IMR-90 (cell line): ENCODE results near the gene FBP1. TPM values are rescaled to one million over a fixed set of nuclear protein-coding genes. Genes with fewer than 3 reads are reported as not detected.
A peak's percentile ranks its signal among the peaks of the same experiment; 100 is the strongest.

Experiments used
- ATAC-seq: fragments of 200-7000 bp; cut with Tn5 transposase; 2 replicates; pipeline ENCODE4 v1.9.1; 2020; ENCODE audit warnings: low read depth, mild to moderate bottlenecking, moderate library complexity
- BruUV-seq: library from RNA; stranded (reverse); fragments of 400-500 nt; replicated peaks from 2 replicates; lab custom pipeline; 2021; lab: Mats Ljungman, UMichigan
- CTCF ChIA-PET: fragments of 300-600 bp; formaldehyde crosslinking; extraction: SDS; loops from one replicate; lab custom pipeline; 2021; ENCODE audit warnings: antibody characterized with exemption; lab: Yijun Ruan, JAX
- POLR2A ChIA-PET: fragments of 300-600 bp; sonication (Branson Sonifier 250); formaldehyde crosslinking; loops from one replicate; lab custom pipeline; 2022; ENCODE audit warnings: antibody characterized with exemption; ENCODE audit not compliant: unreplicated experiment; lab: Charles Lee
- DNase-seq: peaks from one replicate; pipeline ENCODE4 v3.0.0; 2013
- H2AFZ ChIP-seq: replicated peaks from 2 replicates; pipeline ENCODE3; 2013; ENCODE audit warnings: low read length, mild to moderate bottlenecking; ENCODE audit not compliant: poor library complexity
- H2AK5ac ChIP-seq: 2 replicates; pipeline ENCODE4 v1.6.1; 2013; ENCODE audit warnings: low read depth, low read length, inconsistent platforms
- H2AK9ac ChIP-seq: replicated peaks from 2 replicates; pipeline ENCODE3; 2013; ENCODE audit warnings: mild to moderate bottlenecking, low read depth, low read length, moderate library complexity; ENCODE audit not compliant: poor library complexity
- H2BK120ac ChIP-seq: 2 replicates; pipeline ENCODE4 v1.6.1; 2013; ENCODE audit warnings: low read depth, low read length, inconsistent platforms
- H2BK15ac ChIP-seq: 3 replicates; pipeline ENCODE4 v1.6.1; 2013; ENCODE audit warnings: low read depth, low read length, inconsistent platforms
- H2BK20ac ChIP-seq: 2 replicates; pipeline ENCODE4 v1.6.1; 2013; ENCODE audit warnings: low read depth, mild to moderate bottlenecking, inconsistent platforms, low read length, moderate library complexity
- H2BK5ac ChIP-seq: 2 replicates; pipeline ENCODE4 v1.6.1; 2013; ENCODE audit warnings: mild to moderate bottlenecking, low read depth, low read length, inconsistent platforms; ENCODE audit not compliant: poor library complexity, severe bottlenecking
- H3K14ac ChIP-seq: replicated peaks from 2 replicates; pipeline ENCODE4 v1.6.1; 2013; ENCODE audit warnings: low read depth, low read length, inconsistent platforms
- H3K18ac ChIP-seq: 2 replicates; pipeline ENCODE4 v1.6.1; 2013; ENCODE audit warnings: low read depth, low read length, control low read depth
- H3K23ac ChIP-seq: 2 replicates; pipeline ENCODE4 v1.6.1; 2013; ENCODE audit warnings: low read depth, low read length, inconsistent platforms
- H3K27ac ChIP-seq: 2 replicates; pipeline ENCODE4 v1.5.1; 2013; ENCODE audit warnings: mild to moderate bottlenecking, control low read depth, low read length; ENCODE audit not compliant: insufficient read depth
- H3K27me3 ChIP-seq: 2 replicates; pipeline ENCODE4 v1.6.1; 2013; ENCODE audit warnings: low read length; ENCODE audit not compliant: control insufficient read depth, insufficient read depth
- H3K36me3 ChIP-seq: 2 replicates; pipeline ENCODE4 v1.6.1; 2013; ENCODE audit warnings: low read length, mixed read lengths; ENCODE audit not compliant: control insufficient read depth, insufficient read depth
- H3K4ac ChIP-seq: 2 replicates; pipeline ENCODE4 v1.6.1; 2013; ENCODE audit warnings: low read depth, low read length, inconsistent platforms
- H3K4me1 ChIP-seq: 2 replicates; pipeline ENCODE4 v1.6.1; 2013; ENCODE audit warnings: low read length, mixed read lengths; ENCODE audit not compliant: control insufficient read depth, insufficient read depth
- H3K4me2 ChIP-seq: 2 replicates; pipeline ENCODE4 v1.6.1; 2013; ENCODE audit warnings: low read depth, mild to moderate bottlenecking, control low read depth, low read length, moderate library complexity
- H3K4me3 ChIP-seq: 2 replicates; pipeline ENCODE4 v1.5.1; 2013; ENCODE audit warnings: low read depth, mild to moderate bottlenecking, control low read depth, low read length, moderate library complexity; ENCODE audit not compliant: insufficient read depth
- H3K56ac ChIP-seq: 2 replicates; pipeline ENCODE4 v1.6.1; 2013; ENCODE audit warnings: low read length, inconsistent platforms; ENCODE audit not compliant: insufficient read depth; ENCODE audit errors: extremely low read depth
- H3K79me1 ChIP-seq, 2 experiments: 2 replicates each; pipeline ENCODE4 v1.6.1; 2013; ENCODE audit warnings: low read length in 2 of 2, inconsistent platforms in 1 of 2, low read depth in 1 of 2
- H3K9ac ChIP-seq: 2 replicates; pipeline ENCODE4 v1.6.1; 2013; ENCODE audit warnings: low read depth, low read length, control low read depth
- H3K9me1 ChIP-seq: 2 replicates; pipeline ENCODE4 v1.6.1; 2013; ENCODE audit warnings: low read length, inconsistent platforms; ENCODE audit not compliant: insufficient read depth
- H3K9me3 ChIP-seq: 2 replicates; pipeline ENCODE4 v1.6.1; 2013; ENCODE audit warnings: low read length; ENCODE audit not compliant: control insufficient read depth, insufficient read depth
- H4K20me1 ChIP-seq: 2 replicates; pipeline ENCODE4 v1.6.1; 2013; ENCODE audit warnings: low read length, inconsistent platforms; ENCODE audit not compliant: insufficient read depth
- H4K5ac ChIP-seq: 2 replicates; pipeline ENCODE4 v1.6.1; 2013; ENCODE audit warnings: mild to moderate bottlenecking, low read depth, low read length, control low read depth
- H4K8ac ChIP-seq, 2 experiments: 2 replicates each; pipeline ENCODE4 v1.6.1; 2013; ENCODE audit warnings: low read depth in 2 of 2, low read length in 2 of 2, control low read depth in 1 of 2, inconsistent platforms in 1 of 2
- H4K91ac ChIP-seq: 2 replicates; pipeline ENCODE4 v1.6.1; 2013; ENCODE audit warnings: low read depth, low read length, inconsistent platforms; ENCODE audit not compliant: insufficient read depth
- MAFK ChIP-seq: IDR thresholded peaks from 2 replicates; pipeline ENCODE4 v1.6.1; 2012; ENCODE audit warnings: low read depth, low read length, improper control_type of control experiment
- WGBS, 2 experiments: methylation state at CpG; one replicate each; pipeline versions ENCODE4 v1.1.5 to v1.1.7; 2013; ENCODE audit warnings: missing lambda C conversion rate in 2 of 2; ENCODE audit not compliant: insufficient read length in 1 of 2; ENCODE audit errors: extremely low coverage in 2 of 2; 5-methylcytosine and 5-hydroxymethylcytosine counted together
- dilution Hi-C: fragments of 300-500 bp; cut with HindIII; formaldehyde crosslinking; loops from one replicate; pipeline ENCODE4 v1.14.3; 2018; ENCODE audit warnings: low sequenced_read_pairs; ENCODE audit not compliant: unreplicated experiment
- in situ Hi-C: fragments of 300-500 bp; cut with MboI; formaldehyde crosslinking; loops from 3 replicates; pipeline ENCODE4 v1.14.3; 2019; ENCODE audit warnings: low sequenced_read_pairs, inconsistent platforms, mixed read lengths
- intact Hi-C: fragments of 100-400 bp; cut with micrococcal nuclease; formaldehyde crosslinking; loops from 2 replicates; pipeline ENCODE4 v1.10.0; 2022
- polyA plus RNA-seq, 3 experiments: library from polyadenylated mRNA; depleted of rRNA; stranded (reverse); fragments of >200 nt; gene quantifications; 2 replicates each; pipeline ENCODE4 v1.2.3, GENCODE V29; 2012; ENCODE audit warnings: low replicate concordance in 1 of 3
- total RNA-seq: library from RNA; depleted of rRNA; stranded (reverse); fragments of >200 nt; gene quantifications from 2 replicates; pipeline ENCODE4 v1.2.3, GENCODE V29; 2012
- TF ChIP-seq, protein P1 (sequence below): conservative IDR thresholded peaks from 2 replicates; pipeline ENCODE4 v1.5.1; 2012; ENCODE audit warnings: mild to moderate bottlenecking, low read depth, low read length, improper control_type of control experiment

Gene FBP1
- total and polyA plus RNA-seq, 2 of the 4 experiments (the other 2 are of a cell fraction): not detected

DNA sequence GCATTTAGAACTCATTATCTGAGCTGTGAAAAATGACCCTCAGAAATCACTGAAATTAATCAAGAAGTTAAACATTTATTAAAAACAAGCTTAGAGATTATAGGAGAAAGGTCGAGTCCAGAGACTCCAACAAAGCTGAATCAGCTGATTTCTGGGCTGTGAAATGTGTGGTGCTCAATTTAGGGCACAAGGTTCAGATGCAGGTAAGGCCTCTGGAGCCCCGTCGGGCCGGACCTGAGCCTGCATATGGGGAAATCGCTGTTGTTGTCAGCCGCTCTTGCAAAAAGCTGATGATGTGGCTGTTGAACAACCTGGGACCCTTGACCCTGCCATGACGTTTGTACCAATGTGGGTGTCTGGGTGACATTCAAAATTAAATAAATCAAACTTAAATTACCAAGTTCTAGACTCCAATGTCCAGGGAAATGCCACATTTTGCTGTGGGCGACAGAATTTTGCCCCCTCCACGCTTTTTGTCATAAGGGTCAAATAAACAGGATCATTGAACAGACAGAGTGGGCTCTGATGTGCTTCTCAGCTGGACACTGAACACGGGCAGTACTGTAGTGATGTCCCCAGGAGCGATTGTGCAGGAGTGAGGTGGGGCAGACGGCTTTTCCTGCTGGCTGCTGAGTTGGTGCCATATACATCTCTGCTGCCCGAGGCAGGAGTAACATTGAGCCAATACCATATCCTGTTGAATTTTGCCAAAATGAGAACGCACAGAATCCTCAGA, 27.2 kb upstream of the FBP1 start:
- DNase-seq (no peak), ATAC-seq (no peak)
- BruUV-seq: no TSS peak
- Histone ChIP-seq H3K4ac (no peak overlapping the region), H3K9me3 (no peaks in the 10 kb centered on the region), H3K14ac (no peak overlapping the region), H3K79me1 (no peaks in the 10 kb centered on the region), H2AK5ac (no peak overlapping the region), H2AFZ (no peak overlapping the region), H4K20me1 (no peaks in the 10 kb centered on the region), H3K36me3 (no peaks in the 10 kb centered on the region), H3K4me3 (no peak overlapping the region), H3K18ac (no peak overlapping the region), H3K9me1 (no peaks in the 10 kb centered on the region), H2BK120ac (no peak overlapping the region), H3K27me3 (peaks cover 19% of the 10 kb centered on the region), H2BK20ac (no peak overlapping the region), H3K27ac (no peak overlapping the region), H3K9ac (no peak overlapping the region), H3K4me1 (no peaks in the 10 kb centered on the region), H4K91ac (no peak overlapping the region), H3K23ac (no peak overlapping the region; the same call in 1 of the 2 replicates), H2AK9ac (no peak overlapping the region), H2BK5ac (no peak overlapping the region), H2BK15ac (no peak overlapping the region), H3K56ac (no peak overlapping the region), H3K4me2 (no peak overlapping the region), H4K5ac (no peak overlapping the region), H4K8ac (no peak overlapping the region)
- intact Hi-C loops (loop anchor here (10.0 kb wide), 1 partner anchor 598 kb away; no protein-coding TSS in a partner anchor), in situ Hi-C loops (loop anchor here (10.0 kb wide), 1 partner anchor 1548 kb away; no protein-coding TSS in a partner anchor), dilution Hi-C loops (no loop called here)
- CTCF ChIA-PET: interaction anchor here (0.6 kb wide), 1 partner anchor 15 kb away, joined by 3 read pairs; no protein-coding TSS in a partner anchor
- WGBS, 2 experiments: 83% methylated on average over 3 of the region's 14 CpGs; no CpG with 5 or more reads in 1 of the 2 experiments
- POLR2A ChIA-PET: no interaction called here
- TF ChIP-seq MAFK: peak; percentile 27
- TF ChIP-seq, protein P1, sequence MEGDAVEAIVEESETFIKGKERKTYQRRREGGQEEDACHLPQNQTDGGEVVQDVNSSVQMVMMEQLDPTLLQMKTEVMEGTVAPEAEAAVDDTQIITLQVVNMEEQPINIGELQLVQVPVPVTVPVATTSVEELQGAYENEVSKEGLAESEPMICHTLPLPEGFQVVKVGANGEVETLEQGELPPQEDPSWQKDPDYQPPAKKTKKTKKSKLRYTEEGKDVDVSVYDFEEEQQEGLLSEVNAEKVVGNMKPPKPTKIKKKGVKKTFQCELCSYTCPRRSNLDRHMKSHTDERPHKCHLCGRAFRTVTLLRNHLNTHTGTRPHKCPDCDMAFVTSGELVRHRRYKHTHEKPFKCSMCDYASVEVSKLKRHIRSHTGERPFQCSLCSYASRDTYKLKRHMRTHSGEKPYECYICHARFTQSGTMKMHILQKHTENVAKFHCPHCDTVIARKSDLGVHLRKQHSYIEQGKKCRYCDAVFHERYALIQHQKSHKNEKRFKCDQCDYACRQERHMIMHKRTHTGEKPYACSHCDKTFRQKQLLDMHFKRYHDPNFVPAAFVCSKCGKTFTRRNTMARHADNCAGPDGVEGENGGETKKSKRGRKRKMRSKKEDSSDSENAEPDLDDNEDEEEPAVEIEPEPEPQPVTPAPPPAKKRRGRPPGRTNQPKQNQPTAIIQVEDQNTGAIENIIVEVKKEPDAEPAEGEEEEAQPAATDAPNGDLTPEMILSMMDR: no peak
